ENCODE results near the gene PTPRN2. TPM values are rescaled to one million over a fixed set of nuclear protein-coding genes. Genes with fewer than 3 reads are reported as not detected.

Gene PTPRN2
- total and polyA plus RNA-seq, 2 of the 8 experiments (the other 6 are each of a cell fraction or from before 2014, with no cell fraction given), result 2.6 to 4.5 TPM

DNA sequence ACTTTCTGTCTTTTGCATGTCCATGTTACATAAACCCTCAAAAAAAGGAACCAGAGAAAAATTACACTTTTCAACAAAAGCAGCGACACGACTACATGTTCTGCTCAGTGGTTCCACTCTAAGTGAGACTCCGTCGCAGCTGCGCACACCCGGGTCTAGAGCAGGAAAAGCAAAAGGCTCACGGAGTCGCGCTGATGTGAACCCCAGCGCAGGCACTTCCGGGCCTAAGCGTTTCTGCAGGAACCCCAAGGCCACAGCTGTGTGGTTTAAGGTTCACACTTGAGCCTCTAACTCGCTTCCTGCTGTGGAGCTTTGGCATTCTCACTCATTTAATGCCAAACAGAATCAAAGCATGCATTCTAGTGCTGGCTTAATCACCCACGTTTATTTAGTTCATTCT, 1010.6 kb downstream of the PTPRN2 start (continued):
- TF ChIP-seq, protein P1, sequence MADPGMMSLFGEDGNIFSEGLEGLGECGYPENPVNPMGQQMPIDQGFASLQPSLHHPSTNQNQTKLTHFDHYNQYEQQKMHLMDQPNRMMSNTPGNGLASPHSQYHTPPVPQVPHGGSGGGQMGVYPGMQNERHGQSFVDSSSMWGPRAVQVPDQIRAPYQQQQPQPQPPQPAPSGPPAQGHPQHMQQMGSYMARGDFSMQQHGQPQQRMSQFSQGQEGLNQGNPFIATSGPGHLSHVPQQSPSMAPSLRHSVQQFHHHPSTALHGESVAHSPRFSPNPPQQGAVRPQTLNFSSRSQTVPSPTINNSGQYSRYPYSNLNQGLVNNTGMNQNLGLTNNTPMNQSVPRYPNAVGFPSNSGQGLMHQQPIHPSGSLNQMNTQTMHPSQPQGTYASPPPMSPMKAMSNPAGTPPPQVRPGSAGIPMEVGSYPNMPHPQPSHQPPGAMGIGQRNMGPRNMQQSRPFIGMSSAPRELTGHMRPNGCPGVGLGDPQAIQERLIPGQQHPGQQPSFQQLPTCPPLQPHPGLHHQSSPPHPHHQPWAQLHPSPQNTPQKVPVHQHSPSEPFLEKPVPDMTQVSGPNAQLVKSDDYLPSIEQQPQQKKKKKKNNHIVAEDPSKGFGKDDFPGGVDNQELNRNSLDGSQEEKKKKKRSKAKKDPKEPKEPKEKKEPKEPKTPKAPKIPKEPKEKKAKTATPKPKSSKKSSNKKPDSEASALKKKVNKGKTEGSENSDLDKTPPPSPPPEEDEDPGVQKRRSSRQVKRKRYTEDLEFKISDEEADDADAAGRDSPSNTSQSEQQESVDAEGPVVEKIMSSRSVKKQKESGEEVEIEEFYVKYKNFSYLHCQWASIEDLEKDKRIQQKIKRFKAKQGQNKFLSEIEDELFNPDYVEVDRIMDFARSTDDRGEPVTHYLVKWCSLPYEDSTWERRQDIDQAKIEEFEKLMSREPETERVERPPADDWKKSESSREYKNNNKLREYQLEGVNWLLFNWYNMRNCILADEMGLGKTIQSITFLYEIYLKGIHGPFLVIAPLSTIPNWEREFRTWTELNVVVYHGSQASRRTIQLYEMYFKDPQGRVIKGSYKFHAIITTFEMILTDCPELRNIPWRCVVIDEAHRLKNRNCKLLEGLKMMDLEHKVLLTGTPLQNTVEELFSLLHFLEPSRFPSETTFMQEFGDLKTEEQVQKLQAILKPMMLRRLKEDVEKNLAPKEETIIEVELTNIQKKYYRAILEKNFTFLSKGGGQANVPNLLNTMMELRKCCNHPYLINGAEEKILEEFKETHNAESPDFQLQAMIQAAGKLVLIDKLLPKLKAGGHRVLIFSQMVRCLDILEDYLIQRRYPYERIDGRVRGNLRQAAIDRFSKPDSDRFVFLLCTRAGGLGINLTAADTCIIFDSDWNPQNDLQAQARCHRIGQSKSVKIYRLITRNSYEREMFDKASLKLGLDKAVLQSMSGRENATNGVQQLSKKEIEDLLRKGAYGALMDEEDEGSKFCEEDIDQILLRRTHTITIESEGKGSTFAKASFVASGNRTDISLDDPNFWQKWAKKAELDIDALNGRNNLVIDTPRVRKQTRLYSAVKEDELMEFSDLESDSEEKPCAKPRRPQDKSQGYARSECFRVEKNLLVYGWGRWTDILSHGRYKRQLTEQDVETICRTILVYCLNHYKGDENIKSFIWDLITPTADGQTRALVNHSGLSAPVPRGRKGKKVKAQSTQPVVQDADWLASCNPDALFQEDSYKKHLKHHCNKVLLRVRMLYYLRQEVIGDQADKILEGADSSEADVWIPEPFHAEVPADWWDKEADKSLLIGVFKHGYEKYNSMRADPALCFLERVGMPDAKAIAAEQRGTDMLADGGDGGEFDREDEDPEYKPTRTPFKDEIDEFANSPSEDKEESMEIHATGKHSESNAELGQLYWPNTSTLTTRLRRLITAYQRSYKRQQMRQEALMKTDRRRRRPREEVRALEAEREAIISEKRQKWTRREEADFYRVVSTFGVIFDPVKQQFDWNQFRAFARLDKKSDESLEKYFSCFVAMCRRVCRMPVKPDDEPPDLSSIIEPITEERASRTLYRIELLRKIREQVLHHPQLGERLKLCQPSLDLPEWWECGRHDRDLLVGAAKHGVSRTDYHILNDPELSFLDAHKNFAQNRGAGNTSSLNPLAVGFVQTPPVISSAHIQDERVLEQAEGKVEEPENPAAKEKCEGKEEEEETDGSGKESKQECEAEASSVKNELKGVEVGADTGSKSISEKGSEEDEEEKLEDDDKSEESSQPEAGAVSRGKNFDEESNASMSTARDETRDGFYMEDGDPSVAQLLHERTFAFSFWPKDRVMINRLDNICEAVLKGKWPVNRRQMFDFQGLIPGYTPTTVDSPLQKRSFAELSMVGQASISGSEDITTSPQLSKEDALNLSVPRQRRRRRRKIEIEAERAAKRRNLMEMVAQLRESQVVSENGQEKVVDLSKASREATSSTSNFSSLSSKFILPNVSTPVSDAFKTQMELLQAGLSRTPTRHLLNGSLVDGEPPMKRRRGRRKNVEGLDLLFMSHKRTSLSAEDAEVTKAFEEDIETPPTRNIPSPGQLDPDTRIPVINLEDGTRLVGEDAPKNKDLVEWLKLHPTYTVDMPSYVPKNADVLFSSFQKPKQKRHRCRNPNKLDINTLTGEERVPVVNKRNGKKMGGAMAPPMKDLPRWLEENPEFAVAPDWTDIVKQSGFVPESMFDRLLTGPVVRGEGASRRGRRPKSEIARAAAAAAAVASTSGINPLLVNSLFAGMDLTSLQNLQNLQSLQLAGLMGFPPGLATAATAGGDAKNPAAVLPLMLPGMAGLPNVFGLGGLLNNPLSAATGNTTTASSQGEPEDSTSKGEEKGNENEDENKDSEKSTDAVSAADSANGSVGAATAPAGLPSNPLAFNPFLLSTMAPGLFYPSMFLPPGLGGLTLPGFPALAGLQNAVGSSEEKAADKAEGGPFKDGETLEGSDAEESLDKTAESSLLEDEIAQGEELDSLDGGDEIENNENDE (IDR thresholded peaks at IDR 0.05; ENCODE audit: insufficient replicate concordance, low read length), result no peak
- TF ChIP-seq KDM4A (IDR thresholded peaks at IDR 0.05; ENCODE audit: low read depth, low read length, severe bottlenecking), result no peak
- no peak for TF ChIP-seq SP2 (IDR thresholded peaks at IDR 0.05; ENCODE audit: low read length)
- no peak for TF ChIP-seq JUND (IDR thresholded peaks at IDR 0.05; ENCODE audit: low read length)
- TF ChIP-seq CHD2 (IDR thresholded peaks at IDR 0.05; ENCODE audit: low read length), result no peak
- no peak for TF ChIP-seq SP1 (IDR thresholded peaks at IDR 0.05; ENCODE audit: low read depth, low read length)
- no peak for TF ChIP-seq CBX8 (IDR thresholded peaks at IDR 0.05; ENCODE audit: borderline replicate concordance, low read depth, low read length)
- TF ChIP-seq JUN (IDR thresholded peaks at IDR 0.05; ENCODE audit: low read depth, low read length), result no peak
- no peak for TF ChIP-seq SIX5 (IDR thresholded peaks at IDR 0.05; ENCODE audit: low read depth, low read length)

All from H1 (cell line).